H1 (cell line): ENCODE data around the gene ANKRD2. TPM values are rescaled to one million over a fixed set of nuclear protein-coding genes. Genes with fewer than 3 reads are reported as not detected.

Experiments used
- CTCF ChIA-PET: fragments of 300-600 bp; sonication (Branson Sonifier 250); formaldehyde crosslinking; loops from one replicate; lab custom pipeline; 2021; ENCODE audit not compliant: partially characterized antibody; lab: Charles Lee
- POLR2A ChIA-PET: fragments of 300-600 bp; sonication (Branson Sonifier 250); formaldehyde crosslinking; loops from one replicate; lab custom pipeline; 2021; ENCODE audit warnings: inconsistent platforms; ENCODE audit not compliant: partially characterized antibody; lab: Charles Lee
- DNase-seq, 2 experiments: peaks; one replicate each; pipeline versions ENCODE4 v3.0.0 to v3.0.0-alpha.2; 2010 to 2022; ENCODE audit warnings: low spot score in 2 of 2, low read depth in 1 of 2, mixed read lengths in 1 of 2
- FAIRE-seq: peaks from 2 replicates; lab custom pipeline; 2011; peaks lifted over from hg19 to GRCh38; lab: Jason Lieb, UNC
- H2AFZ ChIP-seq: 2 replicates; pipeline ENCODE4 v1.8.1; 2012; ENCODE audit warnings: low read length, inconsistent platforms
- H2AK5ac ChIP-seq: 2 replicates; pipeline ENCODE4 v1.6.1; 2013; ENCODE audit warnings: low read depth, low read length
- H2BK120ac ChIP-seq: replicated peaks from 2 replicates; pipeline ENCODE3; 2013; ENCODE audit warnings: low read depth, low read length, inconsistent platforms
- H2BK12ac ChIP-seq: 2 replicates; pipeline ENCODE4 v1.6.1; 2013; ENCODE audit warnings: low read depth, low read length
- H2BK15ac ChIP-seq: 2 replicates; pipeline ENCODE4 v1.6.1; 2013; ENCODE audit warnings: low read length
- H2BK20ac ChIP-seq: 2 replicates; pipeline ENCODE4 v1.6.1; 2013; ENCODE audit warnings: low read length
- H2BK5ac ChIP-seq: 2 replicates; pipeline ENCODE4 v1.6.1; 2013; ENCODE audit warnings: low read depth, low read length
- H3K14ac ChIP-seq: 2 replicates; pipeline ENCODE4 v1.6.1; 2013; ENCODE audit warnings: inconsistent platforms; ENCODE audit not compliant: insufficient read length
- H3K18ac ChIP-seq: 2 replicates; pipeline ENCODE4 v1.6.1; 2013; ENCODE audit warnings: low read length; ENCODE audit errors: extremely low read depth
- H3K23ac ChIP-seq: 2 replicates; pipeline ENCODE4 v1.6.1; 2013; ENCODE audit warnings: inconsistent platforms; ENCODE audit not compliant: insufficient read length
- H3K23me2 ChIP-seq: 2 replicates; pipeline ENCODE4 v1.6.1; 2013; ENCODE audit warnings: low read depth, low read length
- H3K27ac ChIP-seq: 2 replicates; pipeline ENCODE4 v1.6.1; 2011; ENCODE audit warnings: low read depth, low read length, inconsistent platforms
- H3K27me3 ChIP-seq, 4 experiments: replicated peaks in 1 of 4; 1 replicate in 1 of 4; 2 replicates in 3 of 4; pipeline versions ENCODE4 v1.6.1 to v1.8.1; 2011 to 2013; ENCODE audit warnings: low read length in 3 of 4, mild to moderate bottlenecking in 3 of 4, inconsistent platforms in 2 of 4, mixed read lengths in 2 of 4, moderate library complexity in 1 of 4; ENCODE audit not compliant: control insufficient read depth in 3 of 4, insufficient read depth in 3 of 4; ENCODE audit errors: extremely low read depth in 1 of 4
- H3K36me3 ChIP-seq, 4 experiments: 2 replicates each; pipeline versions ENCODE4 v1.6.1 to v1.8.1; 2011 to 2013; ENCODE audit warnings: mild to moderate bottlenecking in 4 of 4, low read length in 3 of 4, moderate library complexity in 2 of 4, control low read depth in 1 of 4, inconsistent platforms in 1 of 4; ENCODE audit not compliant: insufficient read depth in 4 of 4, control insufficient read depth in 2 of 4
- H3K4ac ChIP-seq: replicated peaks from 2 replicates; pipeline ENCODE3; 2013; ENCODE audit warnings: low read length, low read depth, mixed read lengths, inconsistent platforms; ENCODE audit not compliant: insufficient read length
- H3K4me1 ChIP-seq, 4 experiments: replicated peaks in 1 of 4; 1 replicate in 1 of 4; 2 replicates in 3 of 4; pipeline versions ENCODE4 v1.6.1 to v1.8.1; 2011 to 2013; ENCODE audit warnings: low read length in 3 of 4, inconsistent platforms in 2 of 4, mixed read lengths in 1 of 4; ENCODE audit not compliant: insufficient read depth in 4 of 4, control insufficient read depth in 3 of 4
- H3K4me2 ChIP-seq, 2 experiments: 2 replicates each; pipeline versions ENCODE4 v1.6.1 to v1.8.1; 2011 to 2013; ENCODE audit warnings: low read depth in 2 of 2, low read length in 2 of 2, control low read depth in 1 of 2, inconsistent platforms in 1 of 2, mild to moderate bottlenecking in 1 of 2; ENCODE audit not compliant: insufficient read depth in 1 of 2
- H3K4me3 ChIP-seq, 4 experiments: fragments of 200-600, 300-600 bp in 1 of 4; sonication (generic), shearing (Covaris generic), sonication (Bioruptor Twin) in 1 of 4; 2 replicates each; pipeline versions ENCODE4 v1.5.1 to v1.8.1; 2011 to 2016; ENCODE audit warnings: low read length in 4 of 4, low read depth in 3 of 4, control low read depth in 2 of 4, inconsistent platforms in 2 of 4, mild to moderate bottlenecking in 2 of 4, mixed read lengths in 1 of 4, moderate library complexity in 1 of 4; ENCODE audit not compliant: insufficient read depth in 2 of 4; ENCODE audit errors: extremely low read depth in 1 of 4
- H3K56ac ChIP-seq: replicated peaks from 2 replicates; pipeline ENCODE3; 2013; ENCODE audit warnings: low read depth, mild to moderate bottlenecking, mixed read lengths, low read length, inconsistent platforms; ENCODE audit not compliant: insufficient read length
- H3K79me1 ChIP-seq: 2 replicates; pipeline ENCODE4 v1.6.1; 2013; ENCODE audit warnings: low read depth, low read length, control low read depth
- H3K79me2 ChIP-seq, 2 experiments: 2 replicates each; pipeline versions ENCODE4 v1.6.1 to v1.8.1; 2012 to 2013; ENCODE audit warnings: low read length in 2 of 2, mild to moderate bottlenecking in 2 of 2, inconsistent platforms in 1 of 2; ENCODE audit not compliant: insufficient read depth in 2 of 2, control insufficient read depth in 1 of 2
- H3K9ac ChIP-seq, 4 experiments: replicated peaks in 1 of 4; 1 replicate in 1 of 4; 2 replicates in 3 of 4; pipeline versions ENCODE4 v1.6.1 to v1.8.1; 2011 to 2013; ENCODE audit warnings: low read depth in 3 of 4, low read length in 3 of 4, control low read depth in 2 of 4, mild to moderate bottlenecking in 2 of 4, moderate library complexity in 2 of 4, inconsistent platforms in 1 of 4; ENCODE audit errors: extremely low read depth in 1 of 4
- H3K9me3 ChIP-seq, 2 experiments: 2 replicates each; pipeline versions ENCODE4 v1.6.1 to v1.8.1; 2012 to 2013; ENCODE audit warnings: mild to moderate bottlenecking in 2 of 2, moderate library complexity in 2 of 2, control low read depth in 1 of 2, inconsistent platforms in 1 of 2, low read depth in 1 of 2, low read length in 1 of 2, mixed read lengths in 1 of 2; ENCODE audit not compliant: insufficient read depth in 2 of 2
- H4K20me1 ChIP-seq, 2 experiments: replicated peaks in 1 of 2; 2 replicates each; pipeline versions ENCODE3 to v1.8.1; 2011 to 2013; ENCODE audit warnings: inconsistent platforms in 2 of 2, low read length in 2 of 2, mild to moderate bottlenecking in 1 of 2; ENCODE audit not compliant: insufficient read depth in 2 of 2, control insufficient read depth in 1 of 2
- H4K5ac ChIP-seq: 2 replicates; pipeline ENCODE4 v1.6.1; 2013; ENCODE audit warnings: low read length, low read depth, mixed read lengths, inconsistent platforms; ENCODE audit not compliant: insufficient read length
- H4K8ac ChIP-seq: 2 replicates; pipeline ENCODE4 v1.8.0; 2013; ENCODE audit warnings: mild to moderate bottlenecking, moderate library complexity, low read length, inconsistent platforms; ENCODE audit not compliant: insufficient read depth; ENCODE audit errors: extremely low read depth
- H4K91ac ChIP-seq: replicated peaks from 2 replicates; pipeline ENCODE3; 2013; ENCODE audit warnings: low read length, mixed read lengths, inconsistent platforms; ENCODE audit not compliant: insufficient read length
- CTCF ChIP-seq, 3 experiments: IDR thresholded peaks; 1 replicate in 2 of 3; 2 replicates in 1 of 3; pipeline versions ENCODE4 v1.5.1 to v1.6.1; 2011; ENCODE audit warnings: low read length in 3 of 3, mild to moderate bottlenecking in 3 of 3, inconsistent platforms in 2 of 3, low read depth in 1 of 3, moderate library complexity in 1 of 3; ENCODE audit not compliant: insufficient read depth in 1 of 3; ENCODE audit errors: control extremely low read depth in 1 of 3
- GTF2F1 ChIP-seq: IDR thresholded peaks from 2 replicates; pipeline ENCODE4 v1.6.1; 2012; ENCODE audit warnings: low read depth, low read length, improper control_type of control experiment, borderline replicate concordance
- KDM4A ChIP-seq: IDR thresholded peaks from one replicate; pipeline ENCODE4 v1.7.1; 2012; ENCODE audit warnings: low read depth, mild to moderate bottlenecking, moderate library complexity, low read length, inconsistent platforms; ENCODE audit not compliant: severe bottlenecking
- MAX ChIP-seq: IDR thresholded peaks from 2 replicates; pipeline ENCODE4 v1.6.1; 2012; ENCODE audit warnings: inconsistent platforms
- SAP30 ChIP-seq: fragments of 300-600 bp; sonication (generic); IDR thresholded peaks from 2 replicates; pipeline ENCODE4 v1.7.1; 2012; ENCODE audit warnings: low read length, moderate library complexity, mild to moderate bottlenecking, inconsistent platforms; ENCODE audit not compliant: insufficient read depth, insufficient replicate concordance
- SP4 ChIP-seq: IDR thresholded peaks from 2 replicates; pipeline ENCODE4 v1.6.1; 2012; ENCODE audit warnings: low read length, inconsistent platforms
- USF2 ChIP-seq: IDR thresholded peaks from 2 replicates; pipeline ENCODE4 v1.6.1; 2011; ENCODE audit warnings: low read length, improper control_type of control experiment
- WGBS, 2 experiments: shearing (Covaris generic) in 1 of 2; methylation state at CpG; one replicate each; pipeline versions ENCODE4 v1.1.6 to v1.1.7; 2013 to 2015; ENCODE audit warnings: low lambda C conversion rate in 2 of 2, mixed read lengths in 2 of 2, inconsistent platforms in 1 of 2, low coverage in 1 of 2, missing lambda C conversion rate in 1 of 2; ENCODE audit not compliant: insufficient replicate concordance in 2 of 2, insufficient coverage in 1 of 2, insufficient read length in 1 of 2; ENCODE audit errors: extremely low coverage in 1 of 2, missing lambda C conversion rate in 1 of 2; 5-methylcytosine and 5-hydroxymethylcytosine counted together
- polyA plus RNA-seq, 7 experiments: library from polyadenylated mRNA; depleted of rRNA in 3 of 7; stranded (reverse) in 5 of 7; unstranded in 2 of 7; fragments of >200 nt in 5 of 7; fragments of 200-250 nt in 2 of 7; gene quantifications; 1 replicate in 5 of 7; 2 replicates in 1 of 7; 4 replicates in 1 of 7; pipeline versions ENCODE4 v1.2.1 to v1.2.3, GENCODE V29; 2011 to 2013; ENCODE audit warnings: missing spikeins in 2 of 7, mixed read lengths in 2 of 7
- total RNA-seq: library from RNA; stranded (reverse); fragmentation: NEBNext Ultra II Directional; extraction: Animal tissue kit (Norgen Biotek cat#: 25700); gene quantifications from 2 replicates; pipeline ENCODE4 v1.2.1, GENCODE V29; 2021

Gene ANKRD2
- total and polyA plus RNA-seq, 2 of the 8 experiments (the other 6 are each of a cell fraction or from before 2014, with no cell fraction given): not detected

DNA sequence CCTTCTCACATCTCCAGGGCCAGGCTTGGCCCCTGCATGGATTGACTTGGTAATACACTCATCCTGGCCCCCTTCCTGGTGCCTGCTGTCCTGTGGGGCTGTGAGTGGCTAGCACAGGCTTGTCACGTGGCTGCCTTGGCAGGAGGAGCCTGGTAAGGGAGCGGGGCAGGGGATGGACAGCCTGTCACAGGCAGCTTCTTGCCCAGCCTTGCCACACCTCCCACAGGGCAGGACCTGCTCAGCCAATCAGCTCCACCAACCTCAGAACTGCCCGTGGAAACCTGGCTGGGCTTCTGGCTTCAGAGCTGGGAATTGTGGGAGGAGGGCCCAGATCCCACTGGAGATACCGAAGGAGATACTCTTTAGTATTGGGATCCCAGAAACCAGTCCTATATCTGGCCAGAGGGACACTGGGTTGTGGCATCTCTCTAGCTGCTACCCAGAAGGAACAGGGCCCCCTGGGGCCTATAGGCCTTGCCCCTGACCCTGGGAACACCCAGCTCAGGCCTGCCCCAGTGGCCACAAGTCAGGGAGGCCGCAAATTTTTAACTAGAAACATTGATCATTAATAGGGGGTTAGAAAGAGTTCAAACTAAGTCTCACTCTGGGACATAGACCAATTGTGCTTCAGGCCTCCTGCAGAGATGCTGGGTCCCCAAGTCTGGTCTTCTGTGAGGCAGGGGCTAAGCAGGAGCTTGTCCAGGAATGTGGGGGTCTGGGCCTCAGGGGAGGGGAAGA lies 11.7 kb downstream of the ANKRD2 start, which contains the start of gene HOGA1:
Gene HOGA1, plus strand, starts transcription at position 330 of the 738 bp plus-strand sequence. Its CDS starts 315 bp downstream, at position 645.
- Histone ChIP-seq H2BK120ac (no peak within 1 kb of the TSS), H4K8ac (no peak within 1 kb of the TSS), H2BK12ac (no peak within 1 kb of the TSS), H3K4me3 (no peak within 1 kb of the TSS), H4K5ac (no peak within 1 kb of the TSS), H2BK5ac (no peak within 1 kb of the TSS), H3K18ac (no peak within 1 kb of the TSS), H2AFZ (peak within 1 kb of the TSS; percentile 74; the same call in 1 of the 2 replicates), H2BK20ac (no peak within 1 kb of the TSS), H2BK15ac (no peak within 1 kb of the TSS), H4K91ac (no peak within 1 kb of the TSS), H3K23me2 (no peaks in the 10 kb centered on the region), H3K36me3 (no peaks in the 10 kb centered on the region), H3K4ac (no peak within 1 kb of the TSS), H3K4me2 (no peak within 1 kb of the TSS), H2AK5ac (no peak within 1 kb of the TSS), H3K9ac (no peak within 1 kb of the TSS), H4K20me1 (no peaks in the 10 kb centered on the region), H3K79me1 (no peaks in the 10 kb centered on the region), H3K14ac (no peak within 1 kb of the TSS), H3K27ac (no peak within 1 kb of the TSS), H3K56ac (no peak within 1 kb of the TSS), H3K9me3 (no peaks in the 10 kb centered on the region), H3K4me1 (peaks cover 0 to 6% (median 2%) of the 10 kb centered on the region in 4 experiments; a peak in 2 of 7 replicates), H3K79me2 (no peaks in the 10 kb centered on the region), H3K27me3 (no peaks in the 10 kb centered on the region), H3K23ac (no peak within 1 kb of the TSS)
- FAIRE-seq (no peak), DNase-seq (peak in 1 of 2 experiments; percentile 65)
- ChIA-PET POLR2A (interaction anchor here (0.9 to 2.1 kb wide), 2 partner anchors 9 to 38 kb away, joined by 3 to 6 read pairs; no protein-coding TSS in a partner anchor), CTCF (interaction anchor here (0.7 to 9.5 kb wide), 10 partner anchors 11 to 191 kb away, joined by 3 to 108 read pairs (median 4); partner anchors contain the start of gene ANKRD2)
- WGBS, 2 experiments: 76% methylated on average over 5 of the region's 5 CpGs; no CpG with 5 or more reads in 1 of the 2 experiments
- peak; percentile 57 for TF ChIP-seq USF2
- no peak for TF ChIP-seq CTCF (IDR thresholded peaks at IDR 0.05; ENCODE audit: control extremely low read depth in 1 of 3, insufficient read depth in 1 of 3, low read depth in 1 of 3, low read length in 3 of 3)
- TF ChIP-seq KDM4A: no peak
- no peak for TF ChIP-seq SP4
- no peak for TF ChIP-seq GTF2F1
- TF ChIP-seq SAP30: no peak
- TF ChIP-seq MAX: peak; percentile 45
